Endometrium (tissue), 2 donors: ENCODE data around the gene ANXA2R.
A peak's percentile ranks its signal among the peaks of the same experiment; 100 is the strongest.

Experiments used
- FAIRE-seq: peaks from 2 replicates; lab custom pipeline; 2012; peaks lifted over from hg19 to GRCh38; lab: Jason Lieb, UNC
- donor health status: control.
- donor health status: control.

The ANXA2R gene

DNA sequence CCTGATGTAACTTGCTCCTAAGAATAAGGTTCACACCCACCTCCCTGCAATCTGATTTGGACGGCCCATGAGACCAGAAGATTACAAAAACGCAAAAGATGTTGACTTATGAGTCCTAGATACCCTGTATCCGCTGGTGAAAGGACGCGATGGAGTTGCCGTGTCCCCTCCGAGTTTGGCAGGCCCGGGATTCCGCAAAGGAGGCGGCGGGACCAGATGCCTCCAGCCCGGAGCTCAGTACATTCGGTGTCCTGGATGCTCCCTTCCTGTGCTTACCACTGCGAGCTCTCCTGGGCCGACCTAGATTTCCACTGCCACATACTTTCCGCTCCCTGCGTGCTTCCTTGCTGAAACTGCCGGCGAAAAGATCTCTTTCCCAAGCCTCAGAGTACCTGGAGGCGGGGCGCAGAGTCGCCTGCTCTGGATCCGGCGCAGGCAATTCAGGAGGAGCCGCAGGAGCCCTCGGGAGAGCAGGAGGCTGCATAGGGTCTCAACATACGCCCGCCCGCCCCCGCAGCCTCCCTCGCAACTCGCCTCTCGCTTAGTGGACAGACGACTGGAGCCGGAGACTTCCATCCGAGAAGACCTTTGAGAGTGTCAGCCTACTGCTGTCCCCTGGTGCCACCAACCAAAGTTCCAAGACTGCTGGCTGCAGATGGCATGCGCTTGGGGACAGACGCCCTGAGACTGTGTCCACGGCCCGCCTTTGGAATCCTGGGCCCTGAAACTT, 39.8 kb downstream of the ANXA2R start:
- no peak for FAIRE-seq

DNA sequence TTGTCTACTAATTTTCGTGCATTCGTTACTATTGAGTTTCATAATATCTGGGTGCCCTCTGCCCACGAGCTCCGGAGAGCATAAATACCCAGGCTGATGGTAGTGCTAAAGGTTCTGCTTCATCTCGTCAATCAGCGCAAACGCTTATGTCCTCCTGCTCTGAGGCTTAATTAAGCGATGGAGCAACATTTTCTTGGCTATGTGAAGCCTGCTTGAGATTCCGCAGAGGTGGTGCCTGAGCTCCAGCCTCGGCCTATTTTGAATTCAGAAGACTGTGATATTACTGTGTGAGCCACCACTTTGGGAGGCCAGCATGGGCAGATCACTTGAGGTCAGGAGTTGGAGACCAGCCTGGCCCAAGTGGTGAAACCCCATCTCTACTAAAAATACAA, 44.8 kb downstream of the ANXA2R start:
- FAIRE-seq = no peak

DNA sequence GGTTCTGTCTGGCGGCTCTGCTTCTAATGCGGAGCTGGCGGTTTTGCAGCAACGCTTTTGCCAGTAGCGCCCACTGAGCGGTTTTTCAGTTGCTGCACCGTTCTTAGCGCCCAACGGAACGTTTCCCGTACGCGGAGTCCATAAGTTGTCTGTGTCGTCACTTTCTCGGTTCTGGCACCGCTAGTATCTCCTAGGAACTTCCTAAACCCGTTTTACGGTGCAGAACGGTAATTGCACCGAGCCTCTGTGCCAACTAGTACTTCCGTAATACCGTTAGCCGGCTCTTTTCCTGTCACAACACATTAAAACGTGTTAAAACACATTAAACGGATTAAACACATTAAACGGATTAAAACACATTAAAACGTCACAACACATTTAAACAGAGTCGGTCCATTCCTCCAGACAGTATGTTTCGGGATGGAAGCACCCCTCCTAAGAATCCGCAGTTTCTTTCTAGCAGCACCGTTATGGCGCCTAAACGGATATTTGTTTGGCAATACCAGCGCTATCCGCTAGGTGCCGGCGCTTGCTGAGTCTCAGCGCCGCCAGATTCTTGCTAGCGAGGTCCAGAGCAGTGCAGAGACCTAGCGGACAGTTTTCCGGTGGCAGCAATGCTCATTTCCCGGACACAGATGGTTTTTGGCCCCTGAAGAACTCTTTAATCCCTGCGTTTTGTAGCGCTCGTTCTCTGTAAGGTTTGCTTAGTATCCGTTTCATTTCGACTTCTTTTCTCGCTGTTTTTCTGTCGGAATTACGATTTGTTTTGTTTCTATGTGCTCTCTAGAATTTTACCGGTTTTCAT, 45.4 kb downstream of the ANXA2R start:
- FAIRE-seq = peak; percentile 71

DNA sequence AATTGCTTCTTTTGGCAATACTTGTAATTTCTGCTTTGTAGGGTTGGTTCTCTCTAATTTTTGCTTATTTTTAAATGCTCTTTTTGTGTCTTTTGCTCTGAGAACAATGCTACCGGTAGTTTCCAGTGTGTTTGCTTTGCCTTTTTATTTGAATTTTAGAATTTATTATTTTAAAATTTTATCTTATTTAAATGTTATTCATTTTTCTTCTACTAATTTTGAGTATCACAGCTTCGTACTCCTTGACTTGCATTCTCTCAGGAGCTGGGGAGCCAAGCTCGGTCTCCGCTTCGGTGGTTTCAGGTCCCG, 45.9 kb downstream of the ANXA2R start:
- no peak for FAIRE-seq

DNA sequence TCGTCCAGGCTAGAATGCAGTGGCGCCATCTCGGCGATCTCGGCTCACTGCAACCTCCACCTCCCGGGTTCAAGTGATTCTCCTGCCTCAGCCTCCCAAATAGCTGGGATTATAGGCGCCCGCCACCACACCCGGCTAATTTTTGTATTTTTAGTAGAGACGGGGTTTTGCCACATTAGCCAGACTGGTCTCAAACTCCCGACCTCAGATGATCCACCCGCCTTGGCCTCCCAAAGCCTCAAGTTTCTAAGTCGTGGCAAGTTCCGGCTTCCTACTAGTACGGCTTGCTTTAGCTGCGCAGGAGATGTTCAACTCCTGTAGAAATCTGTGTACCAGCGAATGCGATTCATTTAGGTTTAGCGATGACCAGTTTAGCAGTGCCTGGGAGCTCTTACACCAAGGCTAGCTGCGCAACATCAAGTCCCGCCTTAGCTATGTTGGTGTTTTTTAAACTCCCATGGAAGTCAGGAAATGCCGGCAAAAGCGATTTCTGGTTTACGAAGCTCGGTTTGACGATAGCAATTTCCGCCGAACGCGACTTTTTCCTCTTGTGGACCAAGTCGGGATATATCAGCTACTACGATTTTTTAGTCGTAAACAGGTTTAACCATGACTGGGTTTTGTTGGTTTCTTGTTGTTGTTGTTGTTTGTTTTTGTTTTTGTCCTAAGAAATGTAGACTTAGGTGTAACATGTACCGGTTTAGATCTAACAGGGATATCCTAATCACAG, 46.4 kb downstream of the ANXA2R start:
- no peak for FAIRE-seq

DNA sequence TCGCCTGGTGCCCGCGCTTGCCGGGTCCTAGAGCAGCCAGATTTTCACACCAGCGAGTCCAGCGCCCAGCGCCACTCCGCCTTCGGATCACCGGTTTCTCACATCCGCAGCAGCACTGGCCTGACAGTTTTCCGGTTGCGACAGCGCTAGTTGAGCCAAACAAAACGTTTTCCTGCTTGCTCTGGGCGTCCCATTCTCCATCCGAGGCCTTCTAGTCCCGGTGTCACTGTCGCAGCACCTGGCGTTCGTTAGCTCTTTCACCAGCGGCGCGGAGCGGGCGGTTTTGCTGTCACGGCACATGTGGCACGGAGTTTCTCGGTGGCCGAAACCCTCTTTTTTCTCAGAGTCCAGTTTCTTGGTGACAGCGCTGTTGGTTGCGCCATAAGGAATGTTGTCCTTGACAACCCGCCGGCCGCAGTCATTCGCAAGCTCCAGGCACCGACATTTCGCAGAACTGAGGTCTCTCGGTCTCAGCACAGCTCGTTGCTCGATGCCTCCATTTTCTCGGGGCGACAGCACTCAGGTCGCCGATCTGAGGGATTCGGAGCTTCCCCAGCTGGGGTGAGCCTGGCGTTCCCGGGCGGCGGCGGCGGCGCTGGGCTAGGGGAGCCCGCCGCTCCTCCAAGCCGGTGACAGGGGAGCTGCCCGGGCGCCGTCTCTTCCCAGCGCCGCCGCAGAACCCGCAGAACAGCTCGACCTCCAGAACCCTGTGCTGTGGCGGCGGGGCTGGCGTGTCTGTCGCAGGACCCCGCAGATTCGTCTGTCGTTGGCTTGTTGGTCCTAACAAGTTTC, 47.8 kb downstream of the ANXA2R start:
- FAIRE-seq = no peak

DNA sequence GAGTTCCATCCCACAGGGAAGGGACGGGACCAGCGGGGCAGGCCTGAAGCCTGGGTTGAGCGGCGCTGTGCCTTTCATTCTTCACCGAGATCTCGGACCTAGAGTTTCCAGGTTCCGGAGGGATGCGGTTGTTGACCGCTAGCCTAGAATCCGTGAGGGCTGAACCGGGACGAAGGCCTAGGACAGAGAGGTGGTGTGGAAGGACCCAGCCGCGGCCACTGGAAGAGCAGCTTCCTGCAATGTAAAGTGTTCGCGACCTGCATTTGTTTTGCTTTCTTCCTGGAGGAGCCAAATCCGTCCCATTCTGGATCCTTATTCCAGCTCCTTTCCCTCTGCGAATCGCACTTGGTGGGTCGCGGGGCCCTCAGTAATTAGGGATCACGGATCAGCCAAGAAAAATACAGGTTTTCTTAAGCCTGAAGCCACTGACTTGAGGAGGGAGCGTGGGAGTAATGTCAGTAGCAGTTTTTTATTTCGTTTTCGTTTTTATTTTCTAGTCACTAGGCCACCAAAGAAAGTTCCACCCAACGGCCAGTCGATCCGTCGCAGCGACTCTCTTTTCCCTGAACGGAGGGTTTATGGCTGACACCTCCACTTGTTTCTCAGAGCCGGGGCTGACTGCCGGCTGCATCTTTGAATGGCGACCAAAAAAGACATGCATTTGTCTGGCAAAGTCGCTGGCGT, 48.6 kb downstream of the ANXA2R start:
- FAIRE-seq = no peak

DNA sequence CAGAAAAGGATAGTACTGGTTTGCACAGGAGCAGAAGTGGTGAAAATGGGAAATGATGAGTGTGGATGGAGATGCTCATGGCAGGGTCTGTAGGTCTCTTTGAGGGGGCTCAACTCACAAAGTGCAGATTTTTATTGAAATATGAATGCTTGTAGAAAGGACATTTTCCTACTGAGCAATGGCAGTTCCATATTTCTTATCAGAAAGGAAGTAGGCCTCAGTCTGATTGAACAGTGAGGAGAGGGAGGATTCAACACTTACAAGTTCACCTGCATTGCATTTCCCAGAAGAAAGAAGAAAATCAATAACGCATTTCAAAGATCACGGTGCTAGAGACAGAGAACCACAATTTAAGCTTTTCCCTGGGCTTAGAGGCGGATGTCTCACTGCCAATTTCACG, 49.2 kb downstream of the ANXA2R start:
- no peak for FAIRE-seq
